Activated naive CD8-positive, alpha-beta T cell treated with anti-CD3 and anti-CD28 coated beads, Interleukin-2, amount 10 ng/mL, durations not matched to agents 7 days and 5 days (primary cell): ENCODE results near the gene MAGOHB. TPM values are rescaled to one million over a fixed set of nuclear protein-coding genes. Genes with fewer than 3 reads are reported as not detected.
"Not testable (repeated sequence)": the region's sequence is repeated elsewhere in the genome, so short reads cannot be mapped to it uniquely, and the experiment has no call there.

Experiments used
- ATAC-seq: fragments of 150-1000 bp; cut with Tn5 transposase; one replicate; pipeline ENCODE4 v1.10.0; 2021; ENCODE audit warnings: low read depth, moderate library complexity
- POLR2A ChIA-PET: fragments of 350-600 bp; sonication (Branson Sonifier 250); formaldehyde crosslinking; loops from one replicate; lab custom pipeline; 2021; ENCODE audit warnings: antibody characterized with exemption; lab: Charles Lee
- DNase-seq: peaks from one replicate; pipeline ENCODE4 v3.0.0; 2021
- H3K27ac Mint-ChIP-seq: one replicate; pipeline ENCODE4 v1.8.0; 2022; ENCODE audit warnings: mild to moderate bottlenecking, mixed read lengths
- H3K27me3 Mint-ChIP-seq: one replicate; pipeline ENCODE4 v1.8.0; 2022; ENCODE audit warnings: mild to moderate bottlenecking, moderate library complexity, mixed read lengths
- H3K36me3 Mint-ChIP-seq: one replicate; pipeline ENCODE4 v1.8.0; 2021; ENCODE audit warnings: mild to moderate bottlenecking, mixed read lengths
- H3K4me1 Mint-ChIP-seq: one replicate; pipeline ENCODE4 v1.8.0; 2021; ENCODE audit warnings: mixed read lengths
- H3K4me3 Mint-ChIP-seq: one replicate; pipeline ENCODE4 v1.8.0; 2022; ENCODE audit warnings: mild to moderate bottlenecking, moderate library complexity, mixed read lengths
- H3K9me3 Mint-ChIP-seq: one replicate; pipeline ENCODE4 v1.8.0; 2021; ENCODE audit warnings: mixed read lengths
- total RNA-seq, 2 experiments: library from RNA; stranded (reverse); gene quantifications; one replicate each; pipeline ENCODE4 v1.2.3, GENCODE V29; 2021

Gene MAGOHB
- total RNA-seq, 2 experiments from 2014 or later, result 40.0 to 41.5 TPM

GRCh38 chr12:10601860-10602259 lies 11.5 kb downstream of the MAGOHB start:
- peak overlapping the region; percentile 4 for H3K4me3 Mint-ChIP-seq
- H3K36me3 Mint-ChIP-seq, result peaks cover 36% of the 10 kb centered on the region
- H3K9me3 Mint-ChIP-seq, result no peaks in the 10 kb centered on the region
- DNase-seq (no peak), ATAC-seq (no peak)
- POLR2A ChIA-PET, result no interaction called here
- no peaks in the 10 kb centered on the region for H3K27me3 Mint-ChIP-seq
- H3K27ac Mint-ChIP-seq, result no peak overlapping the region
- peaks cover 15% of the 10 kb centered on the region for H3K4me1 Mint-ChIP-seq

GRCh38 chr12:10600988-10601387 lies 12.4 kb downstream of the MAGOHB start:
- Mint-ChIP-seq H3K9me3 (no peaks in the 10 kb centered on the region), H3K27ac (no peak overlapping the region)

GRCh38 chr12:10595881-10596280 lies 17.5 kb downstream of the MAGOHB start:
- POLR2A ChIA-PET, result no interaction called here
- Mint-ChIP-seq H3K9me3 (no peaks in the 10 kb centered on the region), H3K36me3 (peaks cover 26% of the 10 kb centered on the region), H3K4me1 (no peaks in the 10 kb centered on the region), H3K4me3 (no peak overlapping the region), H3K27ac (no peak overlapping the region), H3K27me3 (no peaks in the 10 kb centered on the region)
- ATAC-seq (no peak), DNase-seq (no peak)

More at GRCh38 chr12:10600988-10601387, 12.4 kb downstream of the MAGOHB start:
- ATAC-seq, result no peak
- H3K36me3 Mint-ChIP-seq, result peaks cover 41% of the 10 kb centered on the region
- DNase-seq, result no peak
- POLR2A ChIA-PET, result no interaction called here
- peaks cover 15% of the 10 kb centered on the region for H3K4me1 Mint-ChIP-seq
- no peak overlapping the region for H3K4me3 Mint-ChIP-seq
- no peaks in the 10 kb centered on the region for H3K27me3 Mint-ChIP-seq

GRCh38 chr12:10590966-10591365 lies 22.4 kb downstream of the MAGOHB start:
- H3K27ac Mint-ChIP-seq, result no peak overlapping the region
- ATAC-seq, result no peak
- no peaks in the 10 kb centered on the region for H3K27me3 Mint-ChIP-seq
- no peaks in the 10 kb centered on the region for H3K4me1 Mint-ChIP-seq
- POLR2A ChIA-PET, result no interaction called here
- no peak overlapping the region for H3K4me3 Mint-ChIP-seq
- no peak for DNase-seq
- H3K9me3 Mint-ChIP-seq, result no peaks in the 10 kb centered on the region
- H3K36me3 Mint-ChIP-seq, result peaks cover 21% of the 10 kb centered on the region

GRCh38 chr12:10584415-10584814 lies 29.0 kb downstream of the MAGOHB start:
- Mint-ChIP-seq H3K9me3 (peaks cover 9% of the 10 kb centered on the region), H3K27ac (no peak overlapping the region), H3K4me1 (peaks cover 2% of the 10 kb centered on the region), H3K4me3 (no peak overlapping the region), H3K36me3 (peaks cover 34% of the 10 kb centered on the region), H3K27me3 (no peaks in the 10 kb centered on the region)
- no peak for ATAC-seq
- DNase-seq, result no peak
- POLR2A ChIA-PET, result interaction anchor here (0.7 kb wide), 1 partner anchor 28 kb away, joined by 7 read pairs; no protein-coding TSS in a partner anchor

- Mint-ChIP-seq H3K27ac (no peak overlapping the region), H3K4me1 (peaks cover 2% of the 10 kb centered on the region), H3K9me3 (peaks cover 9% of the 10 kb centered on the region), H3K27me3 (no peaks in the 10 kb centered on the region), H3K4me3 (no peak overlapping the region), H3K36me3 (peaks cover 34% of the 10 kb centered on the region)
- no peak for ATAC-seq
- DNase-seq, result no peak
- POLR2A ChIA-PET, result no interaction called here
Measured at GRCh38 chr12:10582704-10583103, 30.7 kb downstream of the MAGOHB start.

GRCh38 chr12:10582133-10582532 lies 31.3 kb downstream of the MAGOHB start:
- H3K4me1 Mint-ChIP-seq, H3K9me3 Mint-ChIP-seq, H3K27ac Mint-ChIP-seq, DNase-seq, H3K27me3 Mint-ChIP-seq, H3K4me3 Mint-ChIP-seq, POLR2A ChIA-PET, ATAC-seq: not testable (repeated sequence)
- peaks cover 30% of the 10 kb centered on the region for H3K36me3 Mint-ChIP-seq

- POLR2A ChIA-PET, result no interaction called here
- Mint-ChIP-seq H3K4me1 (peaks cover 3% of the 10 kb centered on the region), H3K36me3 (peaks cover 40% of the 10 kb centered on the region), H3K9me3 (no peaks in the 10 kb centered on the region), H3K4me3 (no peak overlapping the region), H3K27ac (no peak overlapping the region), H3K27me3 (no peaks in the 10 kb centered on the region)
- no peak for DNase-seq
- no peak for ATAC-seq
Measured at GRCh38 chr12:10574307-10574706, 39.1 kb downstream of the MAGOHB start.

- POLR2A ChIA-PET, H3K27me3 Mint-ChIP-seq, H3K4me3 Mint-ChIP-seq, ATAC-seq, H3K9me3 Mint-ChIP-seq, DNase-seq, H3K27ac Mint-ChIP-seq: not testable (repeated sequence)
- Mint-ChIP-seq H3K4me1 (peaks cover 12% of the 10 kb centered on the region), H3K36me3 (peaks cover 51% of the 10 kb centered on the region)
Measured at GRCh38 chr12:10572021-10572490, 41.4 kb downstream of the MAGOHB start.

GRCh38 chr12:10571141-10571540 lies 42.3 kb downstream of the MAGOHB start:
- POLR2A ChIA-PET, result interaction anchor here (1.0 kb wide), 1 partner anchor 42 kb away, joined by 4 read pairs; no protein-coding TSS in a partner anchor
- H3K4me1 Mint-ChIP-seq, result peaks cover 18% of the 10 kb centered on the region
- H3K27me3 Mint-ChIP-seq, result no peaks in the 10 kb centered on the region
- H3K9me3 Mint-ChIP-seq, result no peaks in the 10 kb centered on the region
- ATAC-seq (no peak), DNase-seq (no peak)
- H3K36me3 Mint-ChIP-seq, result peaks cover 56% of the 10 kb centered on the region
- no peak overlapping the region for H3K27ac Mint-ChIP-seq
- no peak overlapping the region for H3K4me3 Mint-ChIP-seq

GRCh38 chr12:10567813-10568212 lies 45.6 kb downstream of the MAGOHB start:
- Mint-ChIP-seq H3K36me3 (peaks cover 57% of the 10 kb centered on the region), H3K27ac (peak overlapping the region; percentile 62), H3K4me1 (peaks cover 36% of the 10 kb centered on the region)

GRCh38 chr12:10563966-10564365 lies 49.4 kb downstream of the MAGOHB start:
- Mint-ChIP-seq H3K27me3 (no peaks in the 10 kb centered on the region), H3K36me3 (peaks cover 52% of the 10 kb centered on the region), H3K4me1 (peaks cover 60% of the 10 kb centered on the region), H3K4me3 (no peak overlapping the region), H3K9me3 (no peaks in the 10 kb centered on the region), H3K27ac (no peak overlapping the region)
- DNase-seq, result no peak
- ATAC-seq, result no peak
- POLR2A ChIA-PET, result interaction anchor here (0.8 to 1.2 kb wide), 2 partner anchors 10 to 11 kb away, joined by 3 read pairs; no protein-coding TSS in a partner anchor

More at GRCh38 chr12:10567813-10568212, 45.6 kb downstream of the MAGOHB start:
- DNase-seq (no peak), ATAC-seq (no peak)
- Mint-ChIP-seq H3K27me3 (no peaks in the 10 kb centered on the region), H3K4me3 (peak overlapping the region; percentile 59), H3K9me3 (no peaks in the 10 kb centered on the region)
- POLR2A ChIA-PET, result interaction anchor here (0.7 kb wide), 1 partner anchor 157 kb away, joined by 4 read pairs; no protein-coding TSS in a partner anchor

GRCh38 chr12:10563002-10563401 lies 50.4 kb downstream of the MAGOHB start:
- Mint-ChIP-seq H3K27me3 (no peaks in the 10 kb centered on the region), H3K4me3 (no peak overlapping the region), H3K4me1 (peaks cover 64% of the 10 kb centered on the region), H3K27ac (peak overlapping the region; percentile 44), H3K36me3 (peaks cover 54% of the 10 kb centered on the region), H3K9me3 (no peaks in the 10 kb centered on the region)
- no peak for ATAC-seq
- POLR2A ChIA-PET, result interaction anchor here (0.9 kb wide), 1 partner anchor 197 kb away, joined by 4 read pairs; no protein-coding TSS in a partner anchor
- DNase-seq, result no peak

GRCh38 chr12:10562306-10562933 lies 51.0 kb downstream of the MAGOHB start:
- peaks cover 62% of the 10 kb centered on the region for H3K4me1 Mint-ChIP-seq
- H3K27me3 Mint-ChIP-seq, result no peaks in the 10 kb centered on the region
- POLR2A ChIA-PET, result interaction anchor here (0.9 to 1.9 kb wide), 3 partner anchors 9 to 196 kb away, joined by 3 to 5 read pairs (median 4); no protein-coding TSS in a partner anchor
- H3K9me3 Mint-ChIP-seq, result no peaks in the 10 kb centered on the region
- H3K27ac Mint-ChIP-seq, result peak overlapping the region; percentile 19
- DNase-seq, result no peak
- ATAC-seq, result no peak
- H3K4me3 Mint-ChIP-seq, result peak overlapping the region; percentile 23
- peaks cover 53% of the 10 kb centered on the region for H3K36me3 Mint-ChIP-seq
